CD4-positive, alpha-beta T cell treated with Interferon gamma for 1 hour (primary cell): ENCODE results near the gene PCDHGA1.
"Not testable (repeated sequence)": the region's sequence is repeated elsewhere in the genome, so short reads cannot be mapped to it uniquely, and the experiment has no call there.

ENCODE experiments used
- DNase-seq: peaks from one replicate; pipeline ENCODE4 v3.0.0-alpha.2; 2020

The PCDHGA1 gene

DNA sequence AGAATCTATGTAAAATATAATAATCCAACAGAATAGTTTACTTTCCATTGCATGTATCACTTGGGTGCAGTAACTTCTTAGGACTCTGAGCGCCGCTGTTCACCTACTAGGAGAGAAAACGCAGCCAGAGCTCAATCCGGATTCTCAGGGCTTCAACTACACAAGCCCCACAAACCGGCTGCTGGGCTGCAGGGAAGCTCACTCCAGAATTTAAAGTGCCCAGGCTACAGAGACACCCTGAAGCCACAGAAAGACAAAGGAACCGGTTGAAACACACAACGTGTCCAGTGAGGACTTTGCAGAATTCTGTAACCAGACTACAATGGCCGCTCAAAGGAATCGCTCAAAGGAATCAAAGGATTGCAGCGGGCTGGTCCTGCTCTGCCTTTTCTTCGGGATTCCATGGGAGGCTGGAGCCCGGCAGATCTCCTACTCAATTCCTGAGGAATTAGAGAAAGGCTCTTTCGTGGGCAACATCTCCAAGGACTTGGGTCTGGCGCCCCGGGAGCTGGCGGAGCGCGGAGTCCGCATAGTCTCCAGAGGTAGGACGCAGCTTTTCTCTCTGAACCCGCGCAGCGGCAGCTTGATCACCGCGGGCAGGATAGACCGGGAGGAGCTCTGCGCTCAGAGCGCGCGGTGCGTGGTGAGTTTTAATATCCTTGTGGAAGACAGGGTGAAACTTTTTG lies 82.7 kb downstream of the PCDHGA1 start, which contains the start of gene PCDHGA10:
Gene PCDHGA10, plus strand, starts transcription at position 134 of the 686 bp plus-strand sequence. Its CDS starts 189 bp downstream, at position 323.
- peak; percentile 41 for DNase-seq

- DNase-seq = no peak
Measured at GRCh38 chr5:141413540-141414069, 83.3 kb downstream of the PCDHGA1 start.

GRCh38 chr5:141414548-141415274 lies 84.4 kb downstream of the PCDHGA1 start:
- DNase-seq = not testable (repeated sequence)

DNA sequence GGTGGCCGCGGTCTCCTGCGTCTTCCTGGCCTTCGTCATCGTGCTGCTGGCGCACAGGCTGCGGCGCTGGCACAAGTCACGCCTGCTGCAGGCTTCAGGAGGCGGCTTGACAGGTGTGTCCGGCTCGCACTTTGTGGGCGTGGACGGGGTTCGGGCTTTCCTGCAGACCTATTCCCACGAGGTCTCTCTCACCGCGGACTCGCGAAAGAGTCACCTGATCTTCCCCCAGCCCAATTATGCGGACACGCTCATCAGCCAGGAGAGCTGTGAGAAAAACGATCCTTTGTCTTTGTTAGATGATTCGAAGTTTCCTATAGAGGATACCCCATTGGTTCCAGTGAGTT lies 84.9 kb downstream of the PCDHGA1 start:
- DNase-seq = not testable (repeated sequence)

DNA sequence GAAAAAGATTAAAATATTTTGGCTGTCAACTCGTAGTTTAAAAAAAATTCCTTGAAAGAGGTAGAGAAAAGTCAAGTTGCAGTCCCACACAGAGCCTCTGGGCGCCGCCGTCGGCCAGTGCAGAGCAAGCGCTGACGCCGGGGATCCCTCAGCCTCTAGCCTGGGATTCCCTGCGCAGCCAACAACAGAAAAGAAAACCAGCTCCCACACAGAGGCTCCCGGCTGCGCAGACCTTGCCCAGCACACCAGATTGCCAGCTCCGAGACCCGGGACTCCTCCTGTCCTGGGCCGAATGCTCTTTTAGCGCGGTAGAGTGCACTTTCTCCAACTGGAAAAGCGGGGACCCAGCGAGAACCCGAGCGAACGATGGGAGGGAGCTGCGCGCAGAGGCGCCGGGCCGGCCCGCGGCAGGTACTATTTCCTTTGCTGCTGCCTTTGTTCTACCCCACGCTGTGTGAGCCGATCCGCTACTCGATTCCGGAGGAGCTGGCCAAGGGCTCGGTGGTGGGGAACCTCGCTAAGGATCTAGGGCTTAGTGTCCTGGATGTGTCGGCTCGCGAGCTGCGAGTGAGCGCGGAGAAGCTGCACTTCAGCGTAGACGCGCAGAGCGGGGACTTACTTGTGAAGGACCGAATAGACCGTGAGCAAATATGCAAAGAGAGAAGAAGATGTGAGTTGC lies 87.3 kb downstream of the PCDHGA1 start, which contains the start of gene PCDHGB7:
Gene PCDHGB7, plus strand, starts transcription at position 184 of the 679 bp plus-strand sequence. Its CDS starts 183 bp downstream, at position 367.
- peak; percentile 43 for DNase-seq

DNA sequence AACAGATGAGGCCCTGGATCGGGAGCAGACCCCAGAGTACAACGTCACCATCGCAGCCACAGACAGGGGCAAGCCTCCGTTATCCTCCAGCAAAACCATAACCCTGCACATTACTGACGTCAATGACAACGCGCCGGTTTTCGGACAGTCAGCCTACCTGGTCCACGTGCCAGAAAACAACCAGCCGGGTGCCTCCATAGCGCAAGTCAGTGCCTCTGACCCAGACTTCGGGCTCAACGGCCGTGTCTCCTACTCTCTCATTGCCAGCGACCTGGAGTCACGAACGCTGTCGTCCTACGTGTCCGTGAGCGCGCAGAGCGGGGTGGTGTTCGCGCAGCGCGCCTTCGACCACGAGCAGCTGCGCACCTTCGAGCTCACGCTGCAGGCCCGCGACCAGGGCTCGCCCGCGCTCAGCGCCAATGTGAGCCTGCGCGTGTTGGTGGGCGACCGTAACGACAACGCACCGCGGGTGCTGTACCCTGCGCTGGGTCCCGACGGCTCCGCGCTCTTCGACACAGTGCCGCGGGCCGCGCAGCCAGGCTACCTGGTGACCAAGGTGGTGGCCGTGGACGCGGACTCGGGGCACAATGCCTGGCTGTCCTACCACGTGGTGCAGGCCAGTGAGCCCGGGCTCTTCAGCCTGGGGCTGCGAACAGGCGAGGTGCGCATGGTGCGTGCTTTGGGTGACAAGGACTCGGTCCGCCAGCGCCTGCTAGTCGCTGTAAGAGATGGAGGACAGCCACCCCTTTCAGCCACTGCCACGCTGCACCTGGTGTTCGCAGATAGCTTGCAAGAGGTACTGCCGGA lies 89.0 kb downstream of the PCDHGA1 start:
- no peak for DNase-seq

- DNase-seq = no peak
Measured at GRCh38 chr5:141420855-141421488, 90.7 kb downstream of the PCDHGA1 start, which contains the start of gene PCDHGA11. PCDHGA11 (plus strand) TSS chr5:141421051; CDS start chr5:141421228, 177 bp downstream.

GRCh38 chr5:141421489-141421855 lies 91.2 kb downstream of the PCDHGA1 start:
- DNase-seq = no peak

GRCh38 chr5:141422742-141423291 lies 92.5 kb downstream of the PCDHGA1 start:
- DNase-seq = no peak

DNA sequence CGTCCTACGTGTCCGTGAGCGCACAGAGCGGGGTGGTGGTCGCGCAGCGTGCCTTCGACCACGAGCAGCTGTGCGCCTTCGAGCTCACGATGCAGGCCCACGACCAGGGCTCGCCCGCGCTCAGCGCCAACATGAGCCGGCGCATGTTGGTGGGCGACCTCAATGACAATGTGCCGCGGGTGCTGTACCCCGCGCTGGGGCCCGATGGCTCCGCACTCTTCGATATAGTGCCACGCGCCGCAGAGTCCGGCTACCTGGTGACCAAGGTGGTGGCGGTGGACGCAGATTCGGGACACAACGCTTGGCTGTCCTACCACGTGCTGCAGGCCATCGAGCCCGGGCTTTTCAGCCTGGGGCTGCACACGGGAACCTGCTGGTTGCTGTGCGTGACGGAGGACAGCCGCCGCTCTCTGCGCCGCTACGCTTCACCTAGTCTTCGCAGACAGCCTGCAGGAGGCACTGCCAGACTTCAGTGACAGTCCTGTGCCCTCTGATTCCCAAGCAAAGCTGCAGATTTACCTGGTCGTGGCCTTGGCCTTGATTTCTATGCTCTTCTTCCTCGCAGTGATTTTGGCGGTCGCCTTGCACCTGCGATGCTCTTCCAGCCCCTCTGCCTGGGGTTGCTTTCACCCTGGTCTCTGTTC lies 97.6 kb downstream of the PCDHGA1 start:
- no peak for DNase-seq

GRCh38 chr5:141430332-141431113 lies 100.2 kb downstream of the PCDHGA1 start, which contains the start of gene PCDHGA12:
PCDHGA12 (plus strand) TSS chr5:141430507; CDS start chr5:141430760, 253 bp downstream.
- peak; percentile 22 for DNase-seq

- no peak for DNase-seq
Measured at GRCh38 chr5:141431286-141431685, 101.0 kb downstream of the PCDHGA1 start.

- not testable (repeated sequence) for DNase-seq
Measured at GRCh38 chr5:141432308-141432707, 102.0 kb downstream of the PCDHGA1 start.

DNA sequence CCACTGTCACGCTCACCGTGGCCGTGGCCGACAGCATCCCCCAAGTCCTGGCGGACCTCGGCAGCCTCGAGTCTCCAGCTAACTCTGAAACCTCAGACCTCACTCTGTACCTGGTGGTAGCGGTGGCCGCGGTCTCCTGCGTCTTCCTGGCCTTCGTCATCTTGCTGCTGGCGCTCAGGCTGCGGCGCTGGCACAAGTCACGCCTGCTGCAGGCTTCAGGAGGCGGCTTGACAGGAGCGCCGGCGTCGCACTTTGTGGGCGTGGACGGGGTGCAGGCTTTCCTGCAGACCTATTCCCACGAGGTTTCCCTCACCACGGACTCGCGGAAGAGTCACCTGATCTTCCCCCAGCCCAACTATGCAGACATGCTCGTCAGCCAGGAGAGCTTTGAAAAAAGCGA lies 102.4 kb downstream of the PCDHGA1 start:
- DNase-seq = not testable (repeated sequence)

DNA sequence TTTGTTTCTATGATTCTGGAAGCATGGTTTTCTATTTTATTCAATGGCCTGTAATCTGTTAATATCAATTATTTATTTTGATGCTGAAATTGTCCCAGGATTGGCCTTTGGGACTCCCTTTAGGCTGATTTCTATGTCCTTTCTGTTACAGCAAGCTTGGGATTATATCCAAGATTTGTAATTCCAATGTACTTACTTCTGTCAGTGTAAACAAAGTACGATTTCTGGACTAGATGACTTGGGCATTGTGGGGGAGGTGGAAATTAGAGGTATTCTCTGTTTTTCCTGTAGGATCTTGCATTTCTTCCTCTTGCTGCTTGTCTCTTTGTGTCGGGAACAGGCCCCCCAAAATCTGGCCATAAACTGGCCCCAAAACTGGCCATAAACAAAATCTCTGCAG lies 103.7 kb downstream of the PCDHGA1 start:
- DNase-seq = no peak

DNA sequence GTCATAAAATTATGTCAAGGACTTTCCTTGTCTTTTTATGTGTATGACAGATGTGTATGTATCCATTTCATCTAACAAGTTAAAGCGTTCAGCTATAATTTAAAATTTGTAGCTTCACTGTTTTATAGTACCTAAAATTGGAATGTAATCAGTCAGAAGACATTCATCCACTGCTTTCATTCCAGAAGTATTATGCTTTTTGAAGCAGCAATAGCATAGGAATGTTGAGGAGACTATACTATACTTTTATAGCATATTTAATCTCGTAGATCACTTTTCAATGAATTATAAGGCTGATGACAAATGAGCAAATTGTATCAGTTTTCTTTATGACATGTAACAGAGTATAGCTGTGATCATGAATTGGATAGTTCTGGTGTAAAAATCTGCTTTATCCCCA lies 106.9 kb downstream of the PCDHGA1 start:
- no peak for DNase-seq

DNA sequence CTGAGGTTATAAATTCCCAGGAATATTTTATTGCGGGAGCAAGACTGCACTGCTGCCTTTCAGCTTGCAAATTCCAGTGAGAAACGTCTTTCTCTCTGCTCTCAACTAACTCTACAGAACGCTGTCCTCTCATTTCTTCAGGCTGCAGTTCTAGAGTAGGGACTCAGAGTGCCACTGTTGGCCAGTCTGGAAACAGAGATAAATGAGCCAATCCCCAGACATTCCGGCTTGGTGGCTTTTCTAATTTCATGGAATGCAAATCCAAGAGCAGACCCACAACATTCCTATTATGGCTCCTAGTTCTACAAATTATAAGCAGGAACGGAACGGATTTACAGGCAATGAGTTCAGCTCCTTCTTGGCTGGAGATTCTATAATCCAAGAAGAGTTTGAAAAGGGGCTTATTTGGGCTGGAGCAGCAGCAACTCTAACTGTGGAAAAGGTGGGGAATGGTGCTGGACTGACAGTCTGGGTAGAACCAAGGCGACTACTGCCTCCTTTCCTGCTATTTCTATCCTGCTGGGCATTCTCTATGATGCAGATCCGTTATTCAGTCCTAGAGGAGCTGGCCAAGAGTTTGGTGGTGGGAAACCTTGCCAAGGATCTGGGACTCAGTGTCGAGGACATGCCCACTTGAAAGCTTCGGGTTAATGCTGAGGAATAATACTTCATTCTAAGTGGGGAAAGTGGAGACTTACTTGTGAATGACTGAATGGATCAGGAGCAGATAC lies 109.3 kb downstream of the PCDHGA1 start:
- DNase-seq = no peak

- no peak for DNase-seq
Measured at GRCh38 chr5:141440341-141440740, 110.0 kb downstream of the PCDHGA1 start.

DNA sequence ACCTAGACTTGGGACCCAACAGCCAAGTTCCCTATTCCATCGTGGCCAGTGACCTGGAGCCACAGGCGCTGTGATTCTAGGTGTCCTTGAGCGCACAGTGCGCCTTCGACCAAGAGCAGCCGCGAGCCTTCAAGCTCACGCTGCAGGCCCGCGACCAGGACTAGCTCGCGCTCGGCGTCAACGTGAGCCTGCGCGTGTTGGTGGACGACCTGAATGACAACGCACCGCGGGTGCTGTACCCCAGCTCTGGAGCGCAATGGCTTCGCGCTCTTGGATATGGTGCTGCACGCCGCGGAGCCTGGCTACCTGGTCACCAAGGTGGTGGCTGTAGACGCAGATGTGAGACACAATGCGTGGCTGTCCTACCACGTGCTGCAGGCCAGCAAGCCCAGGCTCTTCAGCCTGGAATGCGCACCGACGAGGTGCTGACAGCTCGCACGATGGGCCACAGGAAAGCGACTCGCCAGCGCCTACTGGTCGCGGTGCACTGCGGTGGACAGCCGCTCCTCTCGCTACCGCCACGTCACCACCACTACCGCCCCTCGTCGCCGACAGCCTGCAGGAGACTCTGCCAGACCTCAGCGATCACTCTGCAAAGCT lies 111.4 kb downstream of the PCDHGA1 start:
- no peak for DNase-seq
